ENCODE measurements around the gene RPS3. TPM values are rescaled to one million over a fixed set of nuclear protein-coding genes. Genes with fewer than 3 reads are reported as not detected.
"Not testable (repeated sequence)": the region's sequence is repeated elsewhere in the genome, so short reads cannot be mapped to it uniquely, and the experiment has no call there.

The RPS3 gene
- total RNA-seq, 2 donors from 2014 or later = 1,106 to 1,117 TPM

DNA sequence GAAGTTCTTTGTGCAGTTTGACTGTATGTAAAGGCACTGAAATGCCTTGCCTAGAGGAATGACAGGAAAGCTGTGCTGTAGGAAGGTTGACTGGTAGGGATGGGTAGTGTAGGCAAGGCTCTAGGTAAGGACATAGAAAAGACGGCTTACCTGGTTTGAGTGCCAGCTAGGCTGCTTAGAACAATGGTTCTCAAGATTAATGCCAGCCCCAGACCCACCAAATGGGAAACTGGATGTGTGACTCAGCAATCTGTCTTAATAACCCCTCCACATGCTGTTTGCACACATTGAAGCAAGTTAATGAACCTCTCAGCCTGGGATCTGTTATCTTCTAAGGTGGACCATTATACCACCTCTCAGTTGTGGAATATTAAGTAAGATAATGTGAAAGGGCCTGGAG, 3.7 kb downstream of the RPS3 start:
- no peak for ATAC-seq
- no peak for DNase-seq
- intact Hi-C loops (cut with DNase I) = loop anchor here in 1 of 2 donors (5.0 kb wide), 1 partner anchor 124 kb away; the partner anchor contains the start of gene GDPD5

DNA sequence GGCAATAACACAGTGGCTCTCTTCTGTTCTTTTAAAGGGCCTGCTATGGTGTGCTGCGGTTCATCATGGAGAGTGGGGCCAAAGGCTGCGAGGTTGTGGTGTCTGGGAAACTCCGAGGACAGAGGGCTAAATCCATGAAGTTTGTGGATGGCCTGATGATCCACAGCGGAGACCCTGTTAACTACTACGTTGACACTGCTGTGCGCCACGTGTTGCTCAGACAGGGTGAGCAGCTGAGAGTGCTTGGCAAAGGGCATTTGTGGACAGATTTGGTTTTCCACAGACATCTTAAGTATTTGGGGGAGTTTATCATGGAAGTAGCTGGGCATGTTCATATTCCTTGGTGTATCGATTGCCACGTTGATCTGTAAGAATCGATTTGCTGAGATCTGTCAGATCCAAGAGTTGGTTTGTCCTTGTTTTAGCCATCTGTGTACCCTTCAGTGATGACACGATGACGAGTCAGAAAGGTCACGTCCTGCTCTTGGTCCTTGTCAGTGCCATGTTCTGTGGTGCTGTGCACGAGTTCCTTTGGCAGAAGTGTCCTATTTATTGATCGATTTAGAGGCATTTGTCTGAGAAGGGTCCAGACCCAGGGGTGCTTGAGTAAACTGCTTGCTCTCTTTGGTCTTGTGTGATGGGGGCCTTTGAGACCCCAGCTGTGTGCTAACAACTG, 4.8 kb downstream of the RPS3 start:
- DNase-seq (no peak), ATAC-seq (no peak)
- intact Hi-C loops (cut with DNase I) = loop anchor here in 1 of 2 donors (5.0 kb wide), 1 partner anchor 123 kb away; the partner anchor contains the start of gene GDPD5

DNA sequence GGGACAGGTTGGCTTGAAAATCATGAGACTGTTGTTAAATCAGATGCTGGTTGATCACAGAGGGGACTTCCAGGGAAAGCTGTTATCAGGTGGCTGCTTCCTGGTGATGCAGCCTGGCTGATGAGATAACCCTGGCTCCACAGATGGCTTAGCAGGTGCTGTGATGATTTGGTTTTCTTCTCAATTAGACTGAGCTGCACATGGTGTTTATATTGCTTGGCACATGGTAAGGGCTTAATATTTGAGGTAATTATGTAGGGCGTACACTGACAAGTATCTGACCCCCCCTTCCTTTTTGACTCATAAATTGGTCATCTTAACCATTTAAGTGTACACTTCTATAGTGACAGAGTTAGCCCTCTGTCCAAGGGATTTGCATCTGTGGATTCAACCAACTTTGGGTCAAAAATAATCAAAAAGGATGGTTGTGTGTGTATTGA, 7.0 kb downstream of the RPS3 start:
- DNase-seq = no peak
- intact Hi-C loops (cut with DNase I) = no loop called here
- no peak for ATAC-seq

DNA sequence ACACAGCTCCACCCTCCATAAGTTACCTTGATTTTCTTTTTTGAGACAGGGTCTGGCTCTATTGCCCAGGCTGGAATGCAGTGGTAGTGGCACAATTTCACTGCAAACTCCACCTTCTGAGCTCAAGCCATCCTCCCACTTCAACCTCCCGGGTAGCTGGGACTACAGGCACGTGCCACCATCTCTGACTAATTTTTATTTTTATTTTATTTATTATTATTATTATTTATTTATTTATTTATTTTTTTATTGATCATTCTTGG, 9.6 kb downstream of the RPS3 start:
- no peak for ATAC-seq
- intact Hi-C loops (cut with DNase I) = no loop called here

DNA sequence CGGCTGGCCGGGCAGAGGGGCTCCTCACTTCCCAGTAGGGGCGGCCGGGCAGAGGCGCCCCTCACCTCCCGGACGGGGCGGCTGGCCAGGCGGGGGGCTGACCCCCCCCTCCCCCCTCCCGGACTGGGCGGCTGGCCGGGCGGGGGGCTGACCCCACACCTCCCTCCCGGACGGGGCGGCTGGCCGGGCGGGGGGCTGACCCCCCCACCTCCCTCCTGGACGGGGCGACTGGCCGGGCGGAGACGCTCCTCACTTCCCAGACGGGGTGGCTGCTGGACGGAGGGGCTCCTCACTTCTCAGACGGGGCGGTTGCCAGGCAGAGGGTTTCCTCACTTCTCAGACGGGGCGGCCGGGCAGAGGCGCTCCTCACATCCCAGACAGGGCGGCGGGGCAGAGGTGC, 10.7 kb downstream of the RPS3 start:
- intact Hi-C loops (cut with DNase I); DNase-seq; ATAC-seq: not testable (repeated sequence)

More for the DNA sequence above, 9.6 kb downstream of the RPS3 start:
- no peak for DNase-seq

DNA sequence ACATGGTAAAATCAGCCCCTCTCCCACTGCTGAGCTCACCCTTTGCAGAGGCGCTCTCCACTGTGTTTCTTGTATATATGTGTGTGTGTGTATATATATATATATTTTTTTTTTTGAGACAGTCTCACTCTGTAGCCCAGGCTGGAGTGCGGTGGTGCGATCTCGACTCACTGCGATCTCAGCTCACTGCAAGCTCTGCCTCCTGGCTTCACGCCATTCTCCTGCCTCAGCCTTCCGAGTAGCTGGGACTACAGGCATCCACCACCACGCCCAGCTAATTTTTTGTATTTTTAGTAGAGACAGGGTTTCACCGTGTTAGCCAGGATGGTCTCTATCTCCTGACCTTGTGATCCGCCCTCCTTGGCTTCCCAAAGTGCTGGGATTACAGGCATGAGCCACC, 13.8 kb downstream of the RPS3 start:
- intact Hi-C loops (cut with DNase I); DNase-seq: not testable (repeated sequence)
- peak in 1 of 2 donors; percentile 25 for ATAC-seq

DNA sequence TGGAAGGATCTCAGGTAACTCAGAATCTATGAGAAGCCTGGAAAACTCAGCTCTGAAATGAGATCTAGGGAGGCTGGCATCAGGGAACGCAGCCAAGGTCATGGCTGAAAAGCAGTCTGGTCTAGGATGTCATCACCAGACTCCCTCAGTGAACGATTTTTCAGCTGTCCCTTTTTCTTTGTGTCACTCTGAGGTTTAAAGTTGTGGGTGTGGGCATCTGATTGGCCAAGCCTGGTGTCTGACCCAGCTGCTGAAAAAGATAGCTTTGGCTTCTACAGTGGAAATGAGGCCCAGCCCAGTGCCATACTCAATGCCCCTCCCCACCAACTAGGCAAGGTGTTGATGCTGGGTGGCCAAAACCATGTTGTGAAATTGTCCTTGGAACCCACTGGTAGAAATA, 14.5 kb downstream of the RPS3 start:
- DNase-seq (no peak), ATAC-seq (no peak)

DNA sequence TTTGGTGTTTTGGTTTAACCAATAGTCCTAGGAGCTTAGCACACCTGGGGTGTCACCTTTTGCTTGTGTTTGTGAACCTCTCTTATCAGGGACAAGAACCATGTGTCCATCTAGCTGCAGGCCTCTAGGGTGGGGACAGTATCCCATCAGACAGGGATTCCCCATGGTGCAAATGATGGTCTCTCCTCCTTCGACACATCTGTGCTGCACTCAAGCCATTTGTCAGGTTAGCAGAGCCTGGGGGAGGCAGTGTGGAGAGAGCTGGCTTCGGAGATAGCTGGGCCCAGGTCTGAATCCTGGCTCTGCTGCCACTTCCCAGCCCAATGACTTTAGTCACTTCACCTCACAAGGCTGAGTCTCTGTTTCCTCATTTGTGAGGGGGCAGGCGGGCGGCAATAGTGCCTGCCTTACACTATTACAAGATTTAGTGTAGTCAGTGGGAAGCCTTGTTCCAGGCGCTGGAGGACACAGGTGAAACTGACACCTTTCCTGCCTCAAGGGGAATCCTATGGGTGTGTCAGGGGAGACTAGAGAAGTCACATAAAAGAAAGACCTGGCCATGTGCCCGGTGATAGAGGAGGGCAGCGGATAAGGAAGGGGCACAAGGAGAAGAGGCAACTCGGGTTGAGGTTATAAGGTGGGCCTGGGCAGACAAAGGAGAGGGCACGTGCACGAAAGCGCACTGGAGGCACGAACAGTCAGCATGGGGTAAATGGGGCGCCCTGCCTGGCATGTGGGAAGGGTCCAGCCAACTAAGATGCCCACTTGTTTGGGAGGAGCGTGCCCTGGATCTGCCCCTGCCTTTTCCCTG, 21.1 kb downstream of the RPS3 start:
- no peak for DNase-seq
- intact Hi-C loops (cut with DNase I) = no loop called here
- ATAC-seq = no peak

More for the DNA sequence above, 14.5 kb downstream of the RPS3 start:
- intact Hi-C loops (cut with DNase I) = no loop called here

DNA sequence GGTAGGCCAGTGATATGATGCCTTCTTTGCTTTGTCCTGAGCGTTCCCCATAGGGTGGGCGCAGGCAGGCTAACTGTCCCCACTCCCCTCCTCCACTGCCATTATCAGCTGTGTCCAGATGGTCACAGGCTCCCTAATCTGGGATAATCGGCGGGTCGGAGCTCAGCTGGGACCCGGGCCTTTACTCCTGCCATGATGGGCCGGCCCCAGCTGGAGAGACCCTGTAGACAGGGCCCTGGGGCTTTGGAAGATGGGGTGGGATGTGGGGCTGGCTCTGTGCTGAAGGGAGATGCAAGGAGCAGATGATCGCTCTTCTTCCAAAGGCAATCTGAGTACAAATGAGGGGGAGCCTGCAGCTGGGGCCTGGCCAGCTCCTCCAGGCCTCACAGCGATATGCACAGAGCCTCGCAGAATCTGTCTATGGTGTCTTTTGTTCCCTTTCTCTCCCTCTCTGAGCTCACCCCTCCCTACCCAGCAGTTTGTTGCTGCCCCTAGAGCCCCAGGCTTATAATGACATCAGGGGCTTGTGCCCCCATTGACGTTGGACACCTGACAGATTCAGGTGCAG, 21.8 kb downstream of the RPS3 start:
- intact Hi-C loops (cut with DNase I) = no loop called here
- DNase-seq (no peak), ATAC-seq (no peak)

DNA sequence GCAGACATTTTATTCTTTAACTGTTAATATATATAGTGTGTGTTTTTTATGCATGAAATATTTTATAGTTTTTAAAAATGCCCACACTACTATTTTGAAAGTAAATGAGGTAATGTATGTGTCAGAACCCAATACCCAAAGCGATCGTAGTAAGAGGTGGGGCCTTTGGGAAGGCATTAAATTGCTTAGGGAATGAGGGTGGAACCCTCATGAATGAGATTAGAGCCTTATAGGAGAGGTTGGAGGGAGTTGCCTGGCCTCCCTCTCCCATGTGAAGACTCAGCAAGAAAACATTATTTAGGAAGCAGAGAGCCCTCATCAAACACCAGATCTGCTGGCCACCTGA, 22.6 kb downstream of the RPS3 start:
- no peak for DNase-seq
- intact Hi-C loops (cut with DNase I) = no loop called here
- ATAC-seq = no peak

DNA sequence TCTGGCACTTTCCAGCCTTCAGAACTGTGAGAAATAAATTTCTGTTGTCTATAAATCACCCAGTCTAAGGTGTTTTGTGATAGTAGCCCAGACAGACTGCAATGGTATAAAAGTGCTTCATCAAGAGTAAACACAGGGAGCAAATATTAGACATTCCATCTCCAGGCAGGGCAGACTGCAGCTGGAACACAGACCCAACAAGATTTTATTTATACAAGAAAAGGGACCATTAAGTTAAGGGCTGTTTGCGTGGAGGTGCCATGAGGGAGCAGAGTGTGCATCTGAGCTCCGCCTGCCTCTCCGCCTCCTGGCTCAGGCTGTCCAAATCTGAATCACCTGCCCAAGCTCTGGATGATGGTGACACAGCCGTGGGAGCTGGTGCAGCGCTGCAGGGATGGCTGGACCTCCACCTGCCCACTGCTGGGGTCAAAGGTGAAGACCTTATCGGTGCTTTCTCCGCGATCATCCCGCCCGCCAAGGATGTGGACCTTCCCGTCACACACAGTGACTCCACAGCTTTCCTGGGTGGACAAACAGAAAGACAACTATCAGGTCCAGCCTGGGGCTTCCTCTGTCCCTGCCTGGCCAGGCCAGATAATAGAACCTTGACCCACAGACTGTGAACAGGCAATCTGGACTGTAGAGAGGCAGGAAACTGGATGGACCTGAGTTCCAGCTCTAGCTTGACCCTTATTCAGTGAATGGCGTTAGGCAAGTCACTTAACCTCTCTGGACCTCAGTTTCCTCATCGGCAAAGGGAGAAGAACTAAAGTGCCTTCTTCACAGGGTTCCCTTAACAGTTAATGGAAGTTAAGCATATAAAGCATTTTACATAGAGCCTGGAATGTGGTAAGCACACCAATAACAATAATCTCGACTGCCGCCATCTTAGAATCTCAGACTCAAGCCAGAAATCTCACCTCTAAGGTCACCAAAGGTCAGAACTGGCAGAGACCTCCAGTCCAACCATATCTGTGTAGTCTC, 23.2 kb downstream of the RPS3 start:
- peak in 1 of 2 donors; percentile 18 for ATAC-seq

DNA sequence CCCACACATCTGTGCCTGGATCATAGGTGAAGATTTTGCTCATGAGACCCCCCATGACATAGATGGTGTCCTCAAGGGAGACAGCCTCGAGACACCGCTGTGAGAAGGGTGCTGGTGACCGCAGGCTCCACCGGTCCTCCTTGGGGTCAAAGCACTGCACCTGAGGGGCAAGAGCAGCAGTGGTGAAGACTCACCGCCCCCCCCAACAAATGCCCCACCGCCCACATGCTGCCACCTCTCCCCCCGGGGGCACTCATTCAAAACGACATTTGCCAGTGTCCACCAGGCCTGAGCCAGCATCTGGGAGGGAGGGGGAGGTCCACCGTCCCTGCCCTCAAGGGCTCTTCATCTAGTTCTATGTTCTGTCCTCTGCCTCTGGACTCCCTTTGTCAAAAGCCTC, 24.4 kb downstream of the RPS3 start:
- intact Hi-C loops (cut with DNase I) = no loop called here
- DNase-seq = peak; percentile 5
- ATAC-seq = no peak

More for the DNA sequence above, 23.2 kb downstream of the RPS3 start:
- intact Hi-C loops (cut with DNase I) = no loop called here
- DNase-seq = no peak

DNA sequence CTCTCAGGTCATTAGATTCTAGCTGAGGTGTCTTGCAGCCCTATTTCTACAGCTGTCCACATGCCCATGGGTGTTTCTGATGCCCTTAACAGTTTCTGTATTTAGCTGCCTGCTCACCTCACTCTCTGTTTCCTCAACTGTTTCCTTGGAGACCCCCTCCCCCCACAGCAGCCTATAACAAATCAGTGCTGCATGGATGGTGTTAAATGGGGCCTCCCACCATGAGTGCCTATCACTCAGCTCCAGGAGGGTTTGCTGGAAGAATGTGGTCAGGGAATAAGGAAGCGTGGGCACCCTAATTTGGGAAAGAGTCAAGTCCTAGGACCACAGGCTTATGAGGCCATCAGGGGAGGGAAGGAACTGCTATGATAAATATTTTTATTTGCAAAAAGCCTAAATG, 25.1 kb downstream of the RPS3 start:
- ATAC-seq (no peak), DNase-seq (no peak)
- intact Hi-C loops (cut with DNase I) = no loop called here

DNA sequence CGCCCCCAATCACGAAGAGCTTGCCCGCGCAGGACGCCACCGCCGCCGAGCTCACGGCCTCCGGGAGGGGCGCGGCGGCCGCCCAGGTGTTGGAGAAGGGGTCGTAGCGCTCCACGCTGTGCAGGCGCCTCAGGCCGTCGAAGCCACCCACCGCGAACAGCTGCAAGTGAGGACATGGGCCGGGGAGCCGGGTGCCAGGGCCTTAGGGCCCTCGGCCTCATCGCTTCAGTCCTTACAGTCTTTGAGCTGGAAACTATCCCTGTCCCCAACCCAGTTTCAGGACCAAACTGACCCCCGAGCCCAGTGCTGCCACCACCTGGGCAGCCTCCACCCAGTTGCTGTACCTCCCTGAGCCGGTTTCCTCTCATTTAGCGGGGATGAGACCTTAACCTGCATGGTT, 26.1 kb downstream of the RPS3 start:
- intact Hi-C loops (cut with DNase I) = no loop called here
- ATAC-seq (no peak), DNase-seq (no peak)

DNA sequence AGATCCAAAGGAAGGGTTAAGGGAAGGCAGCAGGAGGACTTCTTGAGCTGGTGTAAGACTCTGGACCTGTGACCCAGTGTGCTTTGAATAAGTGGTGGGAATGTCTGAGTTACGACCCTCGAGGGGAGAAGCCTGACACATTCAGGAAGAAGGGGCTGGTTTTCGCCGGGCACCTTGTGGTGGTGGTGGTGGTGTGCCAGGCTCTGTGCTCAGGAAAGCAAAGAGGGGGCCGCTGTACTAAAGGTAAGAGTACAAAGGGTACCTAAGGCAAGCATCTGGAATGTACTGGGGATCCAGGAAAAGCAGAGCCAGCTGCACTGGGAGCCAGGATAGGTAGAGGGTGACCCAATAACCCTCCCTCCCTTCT, 27.4 kb downstream of the RPS3 start:
- intact Hi-C loops (cut with DNase I) = no loop called here
- DNase-seq (no peak), ATAC-seq (no peak)

DNA sequence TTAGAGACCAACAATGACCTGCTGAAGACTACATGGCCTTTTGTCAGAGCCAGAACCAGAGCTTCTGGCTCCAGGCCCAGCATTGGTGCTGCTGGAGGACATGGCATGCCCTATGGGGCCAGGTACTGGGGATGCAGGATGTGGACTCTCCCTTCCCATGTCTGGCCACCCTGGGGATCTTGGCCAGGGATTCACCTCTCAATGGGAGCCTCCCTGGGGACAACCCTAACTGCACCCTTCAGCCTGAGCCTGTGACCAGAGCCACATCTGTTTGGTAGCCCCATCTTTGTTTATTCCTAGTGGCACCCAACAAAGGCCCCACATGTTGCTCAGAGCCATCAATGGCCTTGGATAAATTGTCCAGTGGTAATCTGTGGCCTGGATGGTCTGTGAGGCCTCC, 27.9 kb downstream of the RPS3 start:
- no peak for ATAC-seq
- no peak for DNase-seq
- intact Hi-C loops (cut with DNase I) = no loop called here

DNA sequence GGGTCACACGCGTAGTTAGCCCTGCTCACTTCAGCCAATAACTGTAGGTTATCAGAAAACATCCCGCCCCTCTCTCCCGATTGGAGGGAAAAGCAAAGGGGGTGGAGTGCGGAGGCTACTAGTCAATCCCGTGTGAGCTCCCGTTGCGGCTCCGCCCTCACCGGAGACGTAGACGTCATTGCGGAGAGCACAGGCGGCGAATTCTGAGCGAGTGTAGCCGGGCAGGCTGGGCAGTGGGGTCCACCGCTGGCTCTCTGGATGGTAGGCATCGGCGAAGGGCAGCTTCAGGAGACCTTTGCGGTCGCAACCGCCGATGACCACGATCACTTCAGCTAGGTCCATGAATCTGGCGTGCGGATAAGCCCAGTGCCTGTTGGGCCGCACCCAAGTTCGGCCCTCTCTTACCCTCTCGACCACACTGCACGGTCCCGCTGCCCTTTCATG, 29.0 kb downstream of the RPS3 start:
- intact Hi-C loops (cut with DNase I) = no loop called here
- ATAC-seq (peak; percentile 81 to 90), DNase-seq (peak; percentile 94)

DNA sequence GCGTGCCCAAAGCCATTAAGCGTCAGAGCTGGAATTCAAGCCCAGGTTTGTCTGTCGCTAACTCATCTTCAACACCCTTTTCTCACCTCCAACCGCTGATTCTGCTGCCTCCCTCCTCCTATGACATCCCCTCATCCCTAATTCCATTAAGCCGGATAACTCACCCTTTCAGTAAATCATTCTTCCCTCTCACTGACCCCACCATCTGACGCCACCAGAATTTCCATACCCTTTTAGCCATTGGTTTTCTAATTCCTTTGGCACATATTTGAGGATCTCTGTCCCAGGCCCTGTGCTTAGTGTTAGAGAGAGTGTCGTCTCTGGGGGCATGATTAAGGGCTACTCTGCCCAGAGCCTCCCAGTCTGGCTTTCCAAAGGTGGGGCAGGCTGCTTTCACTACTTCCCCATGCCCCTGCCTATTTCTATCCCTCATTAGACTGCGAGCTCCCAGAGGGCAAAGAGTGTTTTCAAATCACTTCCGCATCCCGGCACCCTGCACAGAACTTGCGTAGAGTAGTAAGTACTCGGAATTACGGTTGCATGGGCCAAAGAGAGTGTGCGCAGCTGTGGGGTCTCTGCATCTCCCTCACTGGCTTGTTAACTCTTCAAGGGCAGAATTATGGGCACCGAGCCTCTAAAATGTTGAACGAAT, 29.8 kb downstream of the RPS3 start:
- no peak for DNase-seq
- ATAC-seq = no peak
- intact Hi-C loops (cut with DNase I) = no loop called here

DNA sequence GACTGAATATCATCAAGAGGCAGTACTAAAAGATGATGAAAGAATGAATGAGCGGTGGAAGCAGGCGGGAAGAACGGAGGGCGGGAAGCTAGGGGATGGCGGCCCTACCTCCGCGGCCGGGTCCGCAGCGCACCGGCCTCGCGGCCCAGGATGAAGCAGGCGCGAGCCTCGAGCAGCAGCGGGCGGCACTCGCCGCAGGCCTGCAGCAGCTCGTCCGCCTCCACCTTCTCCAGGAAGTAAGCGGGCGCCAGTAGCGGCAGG, 30.3 kb downstream of the RPS3 start:
- intact Hi-C loops (cut with DNase I) = no loop called here
- DNase-seq = no peak
- no peak for ATAC-seq

Data from left cardiac atrium (tissue), 4 donors.